Peyer's patch (tissue), 4 donors: Measurements from ENCODE around the gene FER1L5.

Experiments used
- POLR2A ChIP-seq, 2 donors: fragments of 450-650 bp; IDR thresholded peaks; one replicate each; pipeline ENCODE4 v1.5.1; 2017; ENCODE audit warnings: antibody characterized with exemption in 2 of 2, mild to moderate bottlenecking in 2 of 2, moderate library complexity in 2 of 2
- TF ChIP-seq, protein P1 (sequence below), 6 experiments: fragments of 450-650 bp in 4 of 6; fragments of 200-600 bp in 2 of 6; sonication (generic) in 1 of 6; IDR thresholded peaks; one replicate each; pipeline ENCODE4 v1.5.1; 2017 to 2019; ENCODE audit warnings: antibody characterized with exemption in 6 of 6, mild to moderate bottlenecking in 3 of 6, moderate library complexity in 1 of 6

DNA sequence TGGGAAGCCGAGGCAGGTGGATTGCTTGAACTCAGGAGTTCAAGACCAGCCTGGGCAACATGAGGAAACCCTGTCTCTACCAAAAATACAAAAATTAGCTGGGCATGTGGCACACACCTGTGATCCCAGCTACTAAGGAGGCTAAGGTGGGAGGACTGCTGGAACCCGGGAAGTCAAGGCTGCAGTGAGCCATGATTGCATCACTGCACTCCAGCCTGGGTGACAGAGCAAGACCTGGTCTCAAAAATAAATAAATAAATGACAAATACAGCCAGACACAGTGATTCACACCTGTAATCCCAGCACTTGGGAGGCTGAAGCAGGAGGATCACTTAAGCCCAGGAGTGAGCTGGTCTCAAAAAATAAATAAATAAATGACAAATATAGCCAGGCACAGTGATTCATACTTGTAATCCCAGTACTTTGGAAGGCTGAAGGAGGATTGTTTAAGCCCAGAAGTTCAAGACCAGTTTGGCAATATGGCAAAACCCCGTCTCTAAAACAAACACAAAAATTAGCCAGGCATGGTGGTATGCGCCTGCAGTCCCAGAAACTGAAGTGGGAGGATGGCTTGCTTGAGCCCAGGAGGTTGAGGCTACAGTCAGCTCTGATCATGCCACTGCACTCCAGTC is 10.6 kb upstream of the FER1L5 start:
- TF ChIP-seq, protein P1, sequence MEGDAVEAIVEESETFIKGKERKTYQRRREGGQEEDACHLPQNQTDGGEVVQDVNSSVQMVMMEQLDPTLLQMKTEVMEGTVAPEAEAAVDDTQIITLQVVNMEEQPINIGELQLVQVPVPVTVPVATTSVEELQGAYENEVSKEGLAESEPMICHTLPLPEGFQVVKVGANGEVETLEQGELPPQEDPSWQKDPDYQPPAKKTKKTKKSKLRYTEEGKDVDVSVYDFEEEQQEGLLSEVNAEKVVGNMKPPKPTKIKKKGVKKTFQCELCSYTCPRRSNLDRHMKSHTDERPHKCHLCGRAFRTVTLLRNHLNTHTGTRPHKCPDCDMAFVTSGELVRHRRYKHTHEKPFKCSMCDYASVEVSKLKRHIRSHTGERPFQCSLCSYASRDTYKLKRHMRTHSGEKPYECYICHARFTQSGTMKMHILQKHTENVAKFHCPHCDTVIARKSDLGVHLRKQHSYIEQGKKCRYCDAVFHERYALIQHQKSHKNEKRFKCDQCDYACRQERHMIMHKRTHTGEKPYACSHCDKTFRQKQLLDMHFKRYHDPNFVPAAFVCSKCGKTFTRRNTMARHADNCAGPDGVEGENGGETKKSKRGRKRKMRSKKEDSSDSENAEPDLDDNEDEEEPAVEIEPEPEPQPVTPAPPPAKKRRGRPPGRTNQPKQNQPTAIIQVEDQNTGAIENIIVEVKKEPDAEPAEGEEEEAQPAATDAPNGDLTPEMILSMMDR (IDR thresholded peaks at IDR 0.05) = no peak
- no peak for TF ChIP-seq POLR2A (IDR thresholded peaks at IDR 0.05)
